HepG2 (cell line): Measurements from ENCODE around the gene PREP. TPM values are rescaled to one million over a fixed set of nuclear protein-coding genes. Genes with fewer than 3 reads are reported as not detected.

ENCODE experiments used
- ATAC-seq: fragments of 200-7000 bp; cut with Tn5 transposase; 3 replicates; pipeline ENCODE4 v1.9.1; 2020; ENCODE audit warnings: mild to moderate bottlenecking, moderate library complexity
- BruUV-seq: library from RNA; stranded (reverse); fragments of 400-500 nt; replicated peaks from 2 replicates; lab custom pipeline; 2021; lab: Mats Ljungman, UMichigan
- CTCF ChIA-PET: fragments of 300-600 bp; formaldehyde crosslinking; extraction: SDS; loops from one replicate; lab custom pipeline; 2021; ENCODE audit warnings: low total read pairs, inconsistent platforms, low intra/inter-chr PET ratio; lab: Yijun Ruan, JAX
- POLR2A ChIA-PET: fragments of 350-600 bp; sonication (Branson Sonifier 250); formaldehyde crosslinking; loops from one replicate; lab custom pipeline; 2020; ENCODE audit warnings: antibody characterized with exemption, inconsistent platforms; lab: Yijun Ruan, JAX
- DNase-seq: peaks from one replicate; pipeline ENCODE4 v3.0.0-alpha.2; 2015; ENCODE audit warnings: low spot score
- FAIRE-seq: peaks from 3 replicates; lab custom pipeline; 2011; peaks lifted over from hg19 to GRCh38; lab: Jason Lieb, UNC
- H2AFZ ChIP-seq: one replicate; pipeline ENCODE4 v1.6.1; 2011; ENCODE audit warnings: low read length, inconsistent platforms
- H3K27ac ChIP-seq: fragments of 300-600 bp; 3 replicates; pipeline ENCODE4 v1.8.0; 2011; ENCODE audit warnings: mixed run types, mild to moderate bottlenecking, mixed read lengths, low read length, inconsistent platforms; ENCODE audit not compliant: insufficient read depth; ENCODE audit errors: extremely low read length
- H3K27me3 ChIP-seq, 2 experiments: fragments of 200-600 bp in 1 of 2; 2 replicates in 1 of 2; 3 replicates in 1 of 2; pipeline versions ENCODE4 v1.6.0 to v1.8.0; 2011; ENCODE audit warnings: low read length in 2 of 2, mild to moderate bottlenecking in 2 of 2, moderate library complexity in 2 of 2, inconsistent platforms in 1 of 2; ENCODE audit not compliant: insufficient read depth in 2 of 2, control insufficient read depth in 1 of 2
- H3K36me3 ChIP-seq, 2 experiments: fragments of 200-600 bp in 1 of 2; replicated peaks in 1 of 2; 2 replicates in 1 of 2; 3 replicates in 1 of 2; pipeline versions ENCODE4 v1.5.1 to v1.8.0; 2011; ENCODE audit warnings: low read length in 2 of 2, inconsistent platforms in 1 of 2; ENCODE audit not compliant: insufficient read depth in 2 of 2, control insufficient read depth in 1 of 2
- H3K4me1 ChIP-seq: 2 replicates; pipeline ENCODE4 v1.5.1; 2012; ENCODE audit warnings: low read length, inconsistent platforms; ENCODE audit not compliant: insufficient read depth
- H3K4me2 ChIP-seq: 2 replicates; pipeline ENCODE4 v1.6.0; 2011; ENCODE audit warnings: low read depth, low read length, inconsistent platforms
- H3K4me3 ChIP-seq, 3 experiments: fragments of 200-600 bp in 1 of 3; sonication (generic), shearing (Covaris generic) in 1 of 3; replicated peaks in 1 of 3; 2 replicates each; pipeline ENCODE4 v1.5.1; 2011 to 2016; ENCODE audit warnings: low read length in 3 of 3, inconsistent platforms in 2 of 3, low read depth in 2 of 3, mild to moderate bottlenecking in 2 of 3, control low read depth in 1 of 3, mixed read lengths in 1 of 3; ENCODE audit not compliant: insufficient read depth in 1 of 3
- H3K79me2 ChIP-seq: one replicate; pipeline ENCODE4 v1.6.1; 2011; ENCODE audit warnings: low read length, inconsistent platforms; ENCODE audit not compliant: insufficient read depth
- H3K9ac ChIP-seq: 2 replicates; pipeline ENCODE4 v1.6.0; 2011; ENCODE audit warnings: mild to moderate bottlenecking, low read depth, low read length, inconsistent platforms; ENCODE audit not compliant: insufficient read depth
- H3K9me3 ChIP-seq: 2 replicates; pipeline ENCODE4 v1.5.1; 2012; ENCODE audit warnings: mild to moderate bottlenecking, low read length
- H4K20me1 ChIP-seq: 2 replicates; pipeline ENCODE4 v1.6.0; 2011; ENCODE audit warnings: inconsistent platforms, mild to moderate bottlenecking, low read length, moderate library complexity; ENCODE audit not compliant: insufficient read depth
- DMAP1 ChIP-seq: IDR thresholded peaks from 2 replicates; pipeline ENCODE4 v1.6.1; 2016
- MYC ChIP-seq: sonication (generic); formaldehyde crosslinking; IDR thresholded peaks from 2 replicates; pipeline ENCODE4 v1.9.0; 2021; ENCODE audit warnings: missing genetic modification reagents, borderline replicate concordance
- PAX8 ChIP-seq: sonication (generic); formaldehyde crosslinking; IDR thresholded peaks from 2 replicates; pipeline ENCODE4 v1.8.0; 2022; ENCODE audit warnings: mild to moderate bottlenecking, missing genetic modification reagents, borderline replicate concordance
- SIX1 ChIP-seq: sonication (generic); formaldehyde crosslinking; IDR thresholded peaks from 2 replicates; pipeline ENCODE4 v1.4.0; 2020; ENCODE audit warnings: missing genetic modification reagents, borderline replicate concordance
- THRA ChIP-seq: sonication (generic); formaldehyde crosslinking; IDR thresholded peaks from 2 replicates; pipeline ENCODE4 v1.4.0; 2020; ENCODE audit warnings: missing genetic modification reagents, borderline replicate concordance
- ZBTB14 ChIP-seq: sonication (generic); formaldehyde crosslinking; IDR thresholded peaks from 2 replicates; pipeline ENCODE4 v1.4.0; 2020; ENCODE audit warnings: missing genetic modification reagents
- ZNF281 ChIP-seq: sonication (generic); formaldehyde crosslinking; IDR thresholded peaks from 2 replicates; pipeline ENCODE4 v1.4.0; 2020; ENCODE audit warnings: missing genetic modification reagents, borderline replicate concordance
- ZNF605 ChIP-seq: sonication (generic); formaldehyde crosslinking; IDR thresholded peaks from 2 replicates; pipeline ENCODE4 v1.8.0; 2022; ENCODE audit warnings: mild to moderate bottlenecking, missing genetic modification reagents
- ZNF652 ChIP-seq: IDR thresholded peaks from 2 replicates; pipeline ENCODE4 v1.6.1; 2016; ENCODE audit warnings: low read depth, borderline replicate concordance
- WGBS: methylation state at CpG from one replicate; pipeline ENCODE4 v1.1.6; 2017; ENCODE audit warnings: low lambda C conversion rate; 5-methylcytosine and 5-hydroxymethylcytosine counted together
- in situ Hi-C: cut with HindIII; loops from 2 replicates; pipeline ENCODE4 v1.10.0; 2017; ENCODE audit warnings: low pct_unique_long_range_greater_than_20kb; ENCODE audit not compliant: extremely low pct_ligation_motif_present
- intact Hi-C: fragments of 100-400 bp; cut with micrococcal nuclease; formaldehyde crosslinking; loops from one replicate; pipeline ENCODE4 v1.10.0; 2022; ENCODE audit not compliant: unreplicated experiment
- polyA plus RNA-seq, 8 experiments: library from polyadenylated mRNA; depleted of rRNA in 3 of 8; stranded (reverse) in 7 of 8; unstranded in 1 of 8; fragments of >200 nt; fragmentation: Illumina TruSeq in 4 of 8; extraction: Trizol in 4 of 8; gene quantifications; 2 replicates each; pipeline versions ENCODE4 v1.2.1 to v1.2.3, GENCODE V29; 2011 to 2016; ENCODE audit warnings: low read depth in 4 of 8, missing spikeins in 1 of 8, mixed read lengths in 1 of 8; ENCODE audit not compliant: insufficient read depth in 1 of 8
- total RNA-seq, 5 experiments: library from RNA; depleted of rRNA; stranded (reverse); fragments of >200 nt; fragmentation: Illumina TruSeq; extraction: Trizol; gene quantifications; 2 replicates each; pipeline ENCODE4 v1.2.3, GENCODE V29; 2016; ENCODE audit warnings: low read depth in 1 of 5

The PREP gene
- total and polyA plus RNA-seq, 2 of the 13 experiments (the other 11 are each of a cell fraction or from before 2014, with no cell fraction given), result 12.6 to 15.9 TPM

- no peak for TF ChIP-seq PAX8 (CRISPR knock-in tag)
Observed at GRCh38 chr6:105331927-105332326, 71.0 kb downstream of the PREP start (continued).

- intact Hi-C loops, result no loop called here
- WGBS, result 93% methylated on average over 2 of the region's 2 CpGs
- ATAC-seq, result no peak
- TF ChIP-seq ZBTB14 (CRISPR knock-in tag) (no peak), DMAP1 (no peak), ZNF652 (CRISPR knock-in tag) (no peak)
- DNase-seq, result no peak
- H2AFZ ChIP-seq, result no peak overlapping the region
- H4K20me1 ChIP-seq, result no peaks in the 10 kb centered on the region
- no TSS peak for BruUV-seq
- no peak overlapping the region for H3K9ac ChIP-seq
- ChIA-PET POLR2A (no interaction called here), CTCF (no interaction called here)
- H3K27me3 ChIP-seq, result no peaks in the 10 kb centered on the region
- H3K4me3 ChIP-seq, result no peak overlapping the region
- H3K9me3 ChIP-seq, result no peaks in the 10 kb centered on the region
- peaks cover 12 to 64% of the 10 kb centered on the region in 2 experiments; a peak in 4 of 5 replicates for H3K36me3 ChIP-seq
- in situ Hi-C loops, result no loop called here
- no peaks in the 10 kb centered on the region for H3K79me2 ChIP-seq
- H3K27ac ChIP-seq, result no peak overlapping the region
- FAIRE-seq, result no peak
- H3K4me1 ChIP-seq, result peaks cover 13% of the 10 kb centered on the region
- no peak overlapping the region for H3K4me2 ChIP-seq
Observed at GRCh38 chr6:105330913-105331312, 72.0 kb downstream of the PREP start.

- no peak for DNase-seq
- TF ChIP-seq SIX1 (CRISPR knock-in tag) (no peak), ZNF281 (CRISPR knock-in tag) (no peak), MYC (no peak), ZNF605 (CRISPR knock-in tag) (no peak), THRA (CRISPR knock-in tag) (no peak)
- TF ChIP-seq, all 625 proteins: peak for 0
- Histone ChIP-seq H3K4me3 (no peak overlapping the region), H3K4me2 (no peak overlapping the region), H2AFZ (no peak overlapping the region), H3K4me1 (peaks cover 14% of the 10 kb centered on the region), H3K9ac (no peak overlapping the region), H3K9me3 (no peaks in the 10 kb centered on the region), H4K20me1 (no peaks in the 10 kb centered on the region), H3K27ac (no peak overlapping the region), H3K79me2 (no peaks in the 10 kb centered on the region), H3K27me3 (no peaks in the 10 kb centered on the region), H3K36me3 (peaks cover 12 to 68% of the 10 kb centered on the region in 2 experiments; a peak in 4 of 5 replicates)
- ChIA-PET CTCF (no interaction called here), POLR2A (no interaction called here)
- FAIRE-seq (no peak), ATAC-seq (no peak)
- in situ Hi-C loops, result no loop called here
- intact Hi-C loops, result no loop called here
- BruUV-seq, result no TSS peak
- 99% methylated on average over 3 of the region's 3 CpGs for WGBS
Observed at GRCh38 chr6:105330364-105330763, 72.5 kb downstream of the PREP start.
